Measurements from ENCODE around the gene TEC. TPM values are rescaled to one million over a fixed set of nuclear protein-coding genes. Genes with fewer than 3 reads are reported as not detected.

Gene TEC
- total and polyA plus RNA-seq, 8 donors: 0.81 to 7.0 (median 2.0) TPM

DNA sequence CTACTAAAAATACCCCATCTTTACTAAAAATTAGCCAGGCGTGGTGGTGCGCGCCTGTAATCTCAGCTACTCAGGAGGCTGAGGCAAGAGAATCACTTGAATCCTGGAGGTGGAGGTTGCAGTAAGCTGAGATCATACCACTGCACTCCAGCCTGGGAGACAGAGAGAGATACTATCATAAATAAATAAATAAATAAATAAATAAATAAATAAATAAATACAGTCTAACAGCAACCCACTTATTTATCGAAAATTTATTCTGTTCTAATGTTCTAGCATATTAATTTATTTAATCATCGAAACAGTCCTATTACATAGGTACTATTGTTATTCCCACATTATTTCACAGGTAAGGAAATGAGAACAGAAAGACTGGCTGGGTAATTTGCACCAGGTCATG lies 117.4 kb downstream of the TEC start:
- Histone ChIP-seq H3K4me3 (no peak overlapping the region), H3K9me3 (peaks cover 3 to 34% (median 28%) of the 10 kb centered on the region in 4 donors), H3K27ac (no peak overlapping the region), H3K4me1 (no peaks in the 10 kb centered on the region), H3K36me3 (peaks cover 0 to 36% (median 30%) of the 10 kb centered on the region in 4 donors), H3K27me3 (no peaks in the 10 kb centered on the region)
- no peak for DNase-seq
- TF ChIP-seq POLR2AphosphoS5 (IDR thresholded peaks at IDR 0.05): no peak
- WGBS, 5 donors: 97 to 100% (median 99%) methylated on average over 5 of the region's 5 CpGs
- intact Hi-C loops (cut with DNase I; ENCODE audit: low total_unique reads): no loop called here

DNA sequence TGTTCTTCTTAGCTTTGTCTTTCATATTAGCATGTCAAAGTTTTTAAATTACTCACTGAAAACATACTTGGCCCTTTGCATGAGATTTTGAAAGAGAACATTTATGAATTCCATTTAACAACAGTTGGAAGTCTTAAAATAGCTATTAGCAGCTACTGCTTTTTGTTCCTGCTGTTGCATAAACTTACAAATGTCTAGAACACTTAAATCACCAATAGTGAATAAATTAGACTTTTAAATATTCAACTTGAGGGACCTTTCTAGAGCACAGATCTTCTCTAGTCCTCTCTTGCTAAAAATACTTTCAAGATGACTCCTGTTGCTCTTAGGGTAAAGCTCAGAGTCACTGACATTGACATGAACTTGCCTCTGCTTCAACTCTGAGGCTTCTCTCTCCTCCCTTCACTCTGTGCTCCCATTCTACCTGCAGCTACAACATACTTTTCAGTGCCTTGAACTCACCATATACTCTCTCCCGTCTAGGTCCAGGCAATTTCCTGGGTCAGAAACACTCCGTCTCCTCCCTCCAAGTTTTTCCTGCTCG lies 119.7 kb downstream of the TEC start:
- intact Hi-C loops (cut with DNase I; ENCODE audit: low total_unique reads): no loop called here
- H3K27me3 ChIP-seq: no peaks in the 10 kb centered on the region
- 79 to 93% (median 86%) methylated on average over 3 of the region's 3 CpGs for WGBS, 5 donors
- TF ChIP-seq EP300 (IDR thresholded peaks at IDR 0.05): no peak
- TF ChIP-seq, protein P1, sequence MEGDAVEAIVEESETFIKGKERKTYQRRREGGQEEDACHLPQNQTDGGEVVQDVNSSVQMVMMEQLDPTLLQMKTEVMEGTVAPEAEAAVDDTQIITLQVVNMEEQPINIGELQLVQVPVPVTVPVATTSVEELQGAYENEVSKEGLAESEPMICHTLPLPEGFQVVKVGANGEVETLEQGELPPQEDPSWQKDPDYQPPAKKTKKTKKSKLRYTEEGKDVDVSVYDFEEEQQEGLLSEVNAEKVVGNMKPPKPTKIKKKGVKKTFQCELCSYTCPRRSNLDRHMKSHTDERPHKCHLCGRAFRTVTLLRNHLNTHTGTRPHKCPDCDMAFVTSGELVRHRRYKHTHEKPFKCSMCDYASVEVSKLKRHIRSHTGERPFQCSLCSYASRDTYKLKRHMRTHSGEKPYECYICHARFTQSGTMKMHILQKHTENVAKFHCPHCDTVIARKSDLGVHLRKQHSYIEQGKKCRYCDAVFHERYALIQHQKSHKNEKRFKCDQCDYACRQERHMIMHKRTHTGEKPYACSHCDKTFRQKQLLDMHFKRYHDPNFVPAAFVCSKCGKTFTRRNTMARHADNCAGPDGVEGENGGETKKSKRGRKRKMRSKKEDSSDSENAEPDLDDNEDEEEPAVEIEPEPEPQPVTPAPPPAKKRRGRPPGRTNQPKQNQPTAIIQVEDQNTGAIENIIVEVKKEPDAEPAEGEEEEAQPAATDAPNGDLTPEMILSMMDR (IDR thresholded peaks at IDR 0.05): no peak
- TF ChIP-seq POLR2AphosphoS5 (IDR thresholded peaks at IDR 0.05): no peak
- no peak for TF ChIP-seq POLR2A (IDR thresholded peaks at IDR 0.05)
- H3K27ac ChIP-seq: no peak overlapping the region
- H3K36me3 ChIP-seq: peaks cover 0 to 22% (median 17%) of the 10 kb centered on the region in 4 donors
- no peaks in the 10 kb centered on the region for H3K4me1 ChIP-seq
- no peak overlapping the region for H3K4me3 ChIP-seq
- DNase-seq: no peak
- peaks cover 3 to 17% (median 13%) of the 10 kb centered on the region in 4 donors for H3K9me3 ChIP-seq

DNA sequence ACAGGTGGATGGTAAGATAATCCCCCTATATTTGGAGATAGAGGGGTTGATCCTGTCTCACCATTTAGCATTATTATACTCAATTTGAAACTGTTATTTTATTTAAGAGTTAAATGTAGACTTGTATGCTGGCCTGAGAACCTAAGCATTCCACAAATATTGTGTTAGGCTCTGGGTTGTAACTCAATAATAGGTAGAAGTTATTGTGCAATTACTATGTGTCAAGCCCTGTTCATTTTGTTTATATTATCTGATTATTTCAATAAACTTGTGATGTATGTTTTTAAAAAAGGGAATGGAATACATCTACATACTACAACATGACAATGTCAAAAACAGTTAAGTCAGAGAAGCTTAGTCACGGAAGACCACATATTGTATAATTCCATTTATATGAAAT lies 122.0 kb downstream of the TEC start:
- TF ChIP-seq POLR2AphosphoS5 (IDR thresholded peaks at IDR 0.05) (no peak), EP300 (IDR thresholded peaks at IDR 0.05) (no peak), POLR2A (IDR thresholded peaks at IDR 0.05) (no peak)
- TF ChIP-seq, protein P1 (IDR thresholded peaks at IDR 0.05): no peak
- Histone ChIP-seq H3K27ac (no peak overlapping the region), H3K36me3 (peaks cover 0 to 17% (median 8%) of the 10 kb centered on the region in 4 donors), H3K4me1 (no peaks in the 10 kb centered on the region), H3K9me3 (no peaks in the 10 kb centered on the region), H3K27me3 (no peaks in the 10 kb centered on the region), H3K4me3 (no peak overlapping the region)
- DNase-seq: no peak
- intact Hi-C loops (cut with DNase I; ENCODE audit: low total_unique reads): no loop called here
- WGBS, 5 donors: 93 to 100% (median 96%) methylated on average over 1 of the region's 1 CpG

DNA sequence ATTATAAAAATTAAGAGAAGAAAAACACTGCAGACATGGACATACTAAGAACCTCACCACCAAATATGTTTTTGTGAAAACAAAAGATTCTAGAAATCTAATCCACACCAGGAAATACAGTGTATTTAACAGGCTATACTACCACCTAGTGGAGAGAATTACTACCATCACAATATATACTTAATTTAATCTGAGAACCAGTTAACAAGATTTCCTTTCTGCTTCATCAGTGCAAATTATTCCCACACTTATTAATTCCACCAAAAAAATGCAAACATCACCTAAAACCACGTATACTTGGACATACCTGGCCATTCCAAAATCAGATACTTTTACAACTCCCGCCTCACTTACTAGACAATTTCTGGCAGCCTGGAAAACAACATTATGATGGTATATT lies 128.6 kb downstream of the TEC start:
- H3K27me3 ChIP-seq: no peaks in the 10 kb centered on the region
- WGBS, 5 donors: 48 to 53% (median 51%) methylated on average over 2 of the region's 2 CpGs
- no peaks in the 10 kb centered on the region for H3K9me3 ChIP-seq
- no peaks in the 10 kb centered on the region for H3K4me1 ChIP-seq
- TF ChIP-seq POLR2AphosphoS5 (IDR thresholded peaks at IDR 0.05) (no peak), EP300 (IDR thresholded peaks at IDR 0.05) (no peak), POLR2A (IDR thresholded peaks at IDR 0.05) (no peak)
- TF ChIP-seq, protein P1 (IDR thresholded peaks at IDR 0.05): peak in 5 of 7 experiments; percentile 30 to 66 (median 54)
- no peak overlapping the region for H3K4me3 ChIP-seq
- peaks cover 0 to 14% (median 12%) of the 10 kb centered on the region in 4 donors for H3K36me3 ChIP-seq
- intact Hi-C loops (cut with DNase I; ENCODE audit: low total_unique reads): no loop called here
- DNase-seq: peak in 1 of 2 donors; percentile 67
- H3K27ac ChIP-seq: no peak overlapping the region

DNA sequence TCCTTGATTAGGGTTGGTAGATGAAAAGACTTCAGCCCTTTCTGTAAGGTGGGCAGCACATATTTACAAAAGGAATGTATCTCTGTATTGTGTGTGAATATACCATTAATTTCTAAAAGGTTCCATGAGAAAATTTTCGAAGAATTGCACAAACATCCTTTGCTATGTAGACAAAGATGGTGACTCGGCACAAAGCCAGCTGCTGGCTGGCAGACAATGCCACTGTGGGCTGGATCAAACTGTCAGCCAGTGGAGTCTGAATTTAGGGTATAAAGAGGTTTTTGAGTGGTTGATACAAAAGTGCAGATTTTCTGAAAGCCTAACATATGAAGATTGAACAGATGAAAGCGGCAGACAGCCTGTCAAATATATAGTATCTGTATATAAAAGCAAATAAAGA lies 129.9 kb downstream of the TEC start:
- Histone ChIP-seq H3K9me3 (no peaks in the 10 kb centered on the region), H3K36me3 (peaks cover 0 to 17% (median 14%) of the 10 kb centered on the region in 4 donors), H3K27me3 (no peaks in the 10 kb centered on the region), H3K27ac (no peak overlapping the region), H3K4me3 (no peak overlapping the region), H3K4me1 (no peaks in the 10 kb centered on the region)
- TF ChIP-seq EP300 (IDR thresholded peaks at IDR 0.05) (no peak), POLR2A (IDR thresholded peaks at IDR 0.05) (no peak), POLR2AphosphoS5 (IDR thresholded peaks at IDR 0.05) (no peak)
- no peak for DNase-seq
- 54 to 74% (median 67%) methylated on average over 3 of the region's 3 CpGs for WGBS, 5 donors
- intact Hi-C loops (cut with DNase I; ENCODE audit: low total_unique reads): no loop called here
